Stimulated activated CD4-positive, alpha-beta T cell treated with anti-CD3 and anti-CD28 coated beads, Interleukin-4, amount 100 ng/mL, for 48 hours (primary cell): ENCODE results near the gene CTBP2.

ENCODE experiments used
- DNase-seq, 2 donors: peaks; one replicate each; pipeline ENCODE4 v3.0.0-alpha.2; 2020; ENCODE audit warnings: low read depth in 2 of 2

CTBP2 gene

GRCh38 chr10:125010362-125010761 is 150.0 kb downstream of the CTBP2 start:
- no peak for DNase-seq

GRCh38 chr10:125009661-125010161 is 150.7 kb downstream of the CTBP2 start:
- DNase-seq = no peak

DNA sequence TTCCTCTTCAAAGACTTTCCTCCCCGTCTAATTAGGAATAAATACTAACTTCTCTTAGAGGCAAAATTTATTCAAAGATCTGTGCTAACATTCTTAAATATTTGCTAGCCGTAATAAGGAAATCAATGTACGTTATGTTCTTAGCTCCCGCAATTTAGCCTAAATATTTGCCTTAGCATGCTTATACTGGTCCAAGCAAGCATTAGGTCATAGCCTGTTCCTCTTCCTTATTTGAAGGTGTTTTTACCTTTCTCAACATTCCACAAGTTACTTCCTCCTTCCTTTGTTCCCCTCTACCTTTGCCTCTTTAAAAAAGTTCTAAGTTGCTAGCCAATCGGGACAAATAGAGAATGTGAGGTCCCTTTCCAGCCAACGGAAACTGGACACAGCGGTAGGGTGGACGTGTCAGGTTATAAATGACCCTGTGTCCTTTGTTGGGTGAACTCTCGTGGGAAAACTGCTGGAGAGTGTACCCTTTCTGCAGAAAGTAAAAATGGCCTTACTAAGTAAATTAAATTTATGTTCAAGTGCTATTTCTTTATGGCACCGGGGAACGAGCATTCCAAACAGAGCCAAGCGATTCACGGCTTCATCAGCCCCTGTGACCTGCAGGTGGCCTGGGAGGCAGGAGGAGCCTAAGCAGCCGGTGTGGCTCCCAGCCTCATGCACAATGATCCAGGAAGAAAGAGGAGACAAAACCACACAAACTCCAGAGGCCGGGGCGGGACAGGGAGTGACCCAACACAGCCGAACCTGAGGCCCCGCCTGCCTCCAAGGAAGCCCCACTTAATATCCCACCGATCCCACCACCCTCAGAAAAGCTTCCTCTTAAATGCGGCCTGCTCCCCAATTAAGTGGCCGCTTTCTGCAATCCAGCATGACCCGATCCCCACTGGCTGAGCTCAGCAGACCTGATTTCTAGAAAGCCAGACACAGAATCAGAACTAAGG is 151.4 kb downstream of the CTBP2 start:
- DNase-seq = no peak

GRCh38 chr10:125007436-125007835 is 152.9 kb downstream of the CTBP2 start:
- no peak for DNase-seq

DNA sequence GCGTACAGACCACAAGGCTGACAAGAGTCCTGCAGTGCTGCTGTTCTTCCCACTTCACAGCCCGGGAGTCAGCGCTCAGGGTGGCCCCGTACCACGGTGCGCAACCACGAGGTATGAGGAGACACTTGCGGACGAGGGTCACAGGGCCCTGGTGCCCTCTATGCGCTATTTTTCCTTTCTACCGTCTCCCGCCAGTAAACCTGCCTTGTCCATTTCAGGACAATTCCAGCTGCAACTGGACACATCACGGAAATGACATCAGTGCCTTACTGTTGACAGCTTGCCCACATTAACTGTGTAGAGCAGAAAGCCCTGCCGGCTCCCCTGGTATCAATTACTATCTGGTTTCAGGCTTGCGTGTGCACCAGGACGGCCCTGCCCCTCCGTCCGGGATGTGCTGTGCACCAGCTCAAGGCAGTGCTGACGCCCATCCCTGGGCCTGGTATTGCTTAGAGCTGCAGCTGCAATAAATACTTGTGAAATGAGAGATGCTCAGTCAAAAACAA is 153.4 kb downstream of the CTBP2 start:
- no peak for DNase-seq

- DNase-seq = no peak
Observed at GRCh38 chr10:125006188-125006680, 154.1 kb downstream of the CTBP2 start.

DNA sequence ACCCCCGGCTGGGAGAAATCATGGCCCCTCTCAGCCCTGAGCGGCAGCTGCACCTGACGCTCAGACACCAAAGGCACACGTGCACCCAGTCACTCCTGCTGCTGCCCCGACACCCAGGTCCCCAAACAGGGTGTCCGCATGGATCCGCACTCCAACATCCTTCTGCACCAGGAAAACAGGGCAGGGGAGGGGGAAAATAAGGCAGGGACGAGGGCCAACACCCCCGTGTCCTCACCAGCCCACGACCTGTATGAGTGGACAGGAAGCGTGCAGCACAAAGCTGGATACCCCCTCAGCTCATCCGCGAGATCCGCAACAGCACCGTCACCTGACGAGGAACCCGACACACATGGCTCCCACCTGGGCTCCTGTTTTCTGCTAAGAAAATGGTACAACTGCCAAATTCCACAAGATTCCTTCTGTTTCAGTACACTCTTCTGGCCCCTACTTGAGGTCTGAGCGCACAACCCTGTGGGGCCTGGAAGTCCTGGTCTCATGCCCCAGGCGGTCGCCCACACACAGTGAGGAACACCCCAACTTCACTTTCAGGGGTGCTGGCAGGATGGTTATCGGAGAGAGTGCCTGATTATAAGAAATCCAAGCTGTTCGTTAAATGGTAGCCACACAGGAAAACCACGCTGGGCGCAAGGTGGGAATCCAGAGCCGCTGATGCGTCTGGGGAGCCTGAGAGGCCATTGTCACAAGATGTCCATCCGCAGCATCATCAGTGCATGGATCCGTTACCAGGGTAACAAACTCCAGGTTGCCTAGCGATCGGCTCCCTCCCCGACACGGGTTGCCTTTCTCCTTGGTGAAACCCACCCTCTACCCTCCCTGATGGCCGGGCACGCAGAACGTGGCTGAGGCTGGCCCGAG is 154.8 kb downstream of the CTBP2 start:
- DNase-seq = no peak

DNA sequence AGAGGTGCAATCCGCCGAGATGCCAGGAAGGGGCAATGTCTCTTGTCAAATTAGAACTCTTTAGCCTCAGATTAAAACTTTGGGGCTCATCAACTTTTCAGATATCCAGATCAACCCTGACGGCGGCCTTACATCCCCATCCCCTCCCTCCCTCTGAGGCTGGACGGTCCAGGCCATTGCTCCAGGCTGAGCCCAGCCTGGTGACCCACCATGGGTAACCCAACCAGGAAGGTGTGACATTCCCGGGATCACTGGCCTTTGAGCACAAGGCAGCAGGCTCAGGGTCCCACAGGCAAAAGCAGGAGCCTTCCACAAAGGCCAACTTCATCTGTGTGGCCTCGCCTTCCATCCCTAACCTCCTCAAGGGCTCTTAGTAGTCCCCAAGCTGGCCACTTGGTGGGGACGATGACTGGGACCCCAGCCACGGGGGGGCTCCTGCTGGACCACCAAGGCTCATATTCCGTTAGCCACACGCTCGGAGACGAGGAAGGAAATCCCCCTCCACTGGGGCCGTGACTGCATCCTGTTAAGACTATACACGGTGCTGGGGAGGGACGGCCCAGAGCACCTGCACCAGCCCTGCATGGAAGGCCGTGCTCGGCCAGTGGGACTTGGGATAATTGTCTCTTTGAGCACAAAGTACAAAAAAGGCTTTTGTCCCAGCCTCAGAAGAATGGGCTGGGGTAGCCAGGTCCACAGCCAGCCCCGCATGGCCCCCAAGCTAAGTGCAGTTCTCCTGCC is 155.6 kb downstream of the CTBP2 start:
- DNase-seq = no peak

- no peak for DNase-seq
Observed at GRCh38 chr10:125003901-125004467, 156.4 kb downstream of the CTBP2 start.

GRCh38 chr10:125003146-125003900 is 157.0 kb downstream of the CTBP2 start:
- no peak for DNase-seq

DNA sequence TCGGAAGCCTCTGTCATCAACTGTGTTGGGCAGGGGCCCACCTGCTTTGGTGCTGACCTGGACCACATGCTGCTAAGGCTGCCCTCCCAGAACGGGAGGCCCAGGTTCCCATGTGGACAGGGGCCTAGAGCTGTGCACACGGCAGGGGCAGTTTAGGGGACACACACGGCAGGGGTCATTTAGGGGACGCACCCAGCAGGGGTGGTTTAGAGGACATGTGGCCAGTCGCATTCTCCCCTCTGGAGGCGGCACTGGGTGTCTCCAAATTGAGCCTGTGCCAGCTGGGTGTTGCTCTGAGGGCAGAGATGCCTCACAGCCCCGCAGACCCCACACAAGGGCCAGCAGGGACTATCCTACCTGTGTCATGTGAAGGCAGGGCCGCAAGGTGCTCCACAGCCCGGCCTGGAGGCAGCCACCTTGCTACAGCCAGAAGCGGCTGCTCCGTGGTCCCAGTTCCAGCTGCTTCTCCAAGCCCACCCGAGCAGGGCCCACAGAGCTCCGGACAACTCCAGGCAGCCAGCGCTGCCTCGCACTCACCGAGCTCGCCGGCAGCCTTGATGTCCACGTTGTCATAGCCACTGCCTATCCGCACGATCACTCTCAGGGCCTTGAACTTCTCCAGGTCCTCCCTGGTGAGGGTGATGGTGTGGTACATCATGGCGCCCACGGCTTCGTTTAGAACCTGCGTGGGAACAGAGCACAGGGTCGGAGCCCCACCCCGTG is 157.8 kb downstream of the CTBP2 start:
- DNase-seq = no peak

GRCh38 chr10:125002047-125002422 is 158.3 kb downstream of the CTBP2 start:
- no peak for DNase-seq

- no peak for DNase-seq
Observed at GRCh38 chr10:125001313-125002046, 158.9 kb downstream of the CTBP2 start.

GRCh38 chr10:125000366-125001312 is 159.7 kb downstream of the CTBP2 start:
- DNase-seq = no peak

GRCh38 chr10:124999433-125000365 is 160.7 kb downstream of the CTBP2 start:
- no peak for DNase-seq

GRCh38 chr10:124998624-124999291 is 161.6 kb downstream of the CTBP2 start:
- no peak for DNase-seq
